Neural progenitor cell (in vitro differentiated cells): Measurements from ENCODE around the gene CEP350.

Experiments
- CTCF ChIP-seq: fragments of 200-600 bp; sonication (generic); IDR thresholded peaks from 2 replicates; pipeline ENCODE4 v1.5.1; 2017; ENCODE audit warnings: antibody characterized with exemption, mild to moderate bottlenecking
- EZH2phosphoT487 ChIP-seq: fragments of 200-600 bp; sonication (generic); IDR thresholded peaks from 2 replicates; pipeline ENCODE4 v1.6.1; 2017; ENCODE audit warnings: antibody characterized with exemption

- TF ChIP-seq CTCF: no peak
- no peak for TF ChIP-seq EZH2phosphoT487
Observed at GRCh38 chr1:179917601-179918429, 36.8 kb upstream of the CEP350 start.
